ENCODE measurements around the gene EXOC5.
"Not testable (repeated sequence)": the region's sequence is repeated elsewhere in the genome, so short reads cannot be mapped to it uniquely, and the experiment has no call there.

Gene EXOC5

DNA sequence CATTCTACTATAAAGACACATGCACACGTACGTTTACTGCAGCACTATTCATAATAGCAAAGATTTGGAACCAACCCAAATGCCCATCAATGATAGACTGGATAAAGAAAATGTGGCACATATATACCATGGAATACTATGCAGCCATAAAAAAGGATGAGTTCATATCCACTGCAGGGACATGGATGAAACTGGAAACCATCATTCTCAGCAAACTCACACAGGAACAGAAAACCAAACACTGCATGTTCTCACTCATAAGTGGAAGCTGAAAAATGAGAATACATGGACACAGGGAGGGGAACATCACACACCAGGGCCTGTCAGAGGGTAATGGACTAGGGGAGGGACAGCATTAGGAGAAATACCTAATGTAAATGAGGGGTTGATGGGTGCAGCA is 10.5 kb downstream of the EXOC5 start:
- DNase-seq: not testable (repeated sequence)

DNA sequence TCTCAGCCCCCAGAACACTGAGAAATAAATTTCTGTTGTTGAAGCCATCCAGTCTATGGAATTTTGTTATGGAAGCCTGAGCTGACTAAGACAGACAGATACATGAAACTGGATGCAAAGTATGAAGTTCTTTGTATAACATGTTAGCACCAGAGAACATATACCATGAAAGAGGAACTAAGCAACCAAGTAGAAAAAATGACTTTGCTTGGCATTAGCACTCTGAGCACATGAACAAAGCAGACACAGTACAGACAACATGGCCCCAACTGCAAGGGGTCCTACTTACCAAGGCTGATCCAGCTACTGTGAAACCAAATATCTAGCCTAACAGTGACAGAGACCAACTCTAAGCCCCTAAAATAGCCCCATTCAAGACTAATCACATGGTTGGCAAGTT is 13.8 kb downstream of the EXOC5 start:
- DNase-seq: no peak

DNA sequence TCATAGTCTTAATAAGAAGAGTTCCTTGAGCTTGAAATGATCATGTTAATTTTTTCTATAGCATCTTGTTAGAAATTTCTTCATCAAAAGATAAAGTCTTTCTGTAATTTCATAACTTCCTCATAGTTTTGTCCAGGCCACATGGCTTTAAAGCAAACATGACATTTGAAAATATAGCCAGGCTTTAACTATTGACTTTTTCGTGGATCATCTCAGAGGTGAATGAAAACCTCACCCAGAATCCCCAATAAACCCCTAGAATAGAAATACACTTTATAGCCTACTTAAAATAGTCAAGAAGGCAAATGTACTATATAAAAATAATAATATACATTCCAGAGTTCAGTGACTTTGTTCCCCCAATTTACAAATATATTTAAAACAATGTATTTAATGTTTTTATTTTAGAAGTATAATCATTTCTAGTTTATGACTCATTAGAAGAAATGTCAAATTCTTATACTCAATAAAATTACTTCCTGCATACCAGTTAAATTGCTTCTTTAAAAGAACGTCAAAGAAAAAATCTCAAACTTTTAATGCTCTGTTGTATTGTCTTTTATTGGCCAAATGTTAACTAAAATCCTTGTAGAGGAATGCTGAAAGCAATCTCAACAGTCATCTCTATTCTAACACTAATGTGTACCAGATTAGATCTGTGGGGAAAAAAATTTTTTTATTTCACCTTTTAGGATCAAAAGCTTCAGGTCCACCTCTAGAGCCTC is 21.6 kb downstream of the EXOC5 start:
- no peak for DNase-seq

DNA sequence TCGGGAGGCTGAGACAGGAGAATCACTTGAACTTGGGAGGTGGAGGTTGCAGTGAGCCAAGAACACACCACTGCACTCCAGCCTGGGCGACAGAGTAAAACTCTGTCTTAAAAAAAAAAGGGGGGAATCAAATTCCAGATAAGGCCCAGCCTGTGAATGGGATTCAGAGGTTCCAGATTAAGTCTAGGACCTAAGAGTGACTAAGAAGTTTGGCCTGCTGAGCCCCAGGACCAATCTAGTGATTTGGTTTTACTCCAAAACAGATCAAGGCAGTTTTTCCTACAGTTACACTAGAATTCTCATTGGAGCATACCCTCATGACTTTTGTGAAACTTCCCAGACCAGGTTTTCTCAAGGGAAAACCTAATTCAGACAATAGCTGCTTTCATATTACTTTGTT is 22.8 kb downstream of the EXOC5 start:
- no peak for DNase-seq

DNA sequence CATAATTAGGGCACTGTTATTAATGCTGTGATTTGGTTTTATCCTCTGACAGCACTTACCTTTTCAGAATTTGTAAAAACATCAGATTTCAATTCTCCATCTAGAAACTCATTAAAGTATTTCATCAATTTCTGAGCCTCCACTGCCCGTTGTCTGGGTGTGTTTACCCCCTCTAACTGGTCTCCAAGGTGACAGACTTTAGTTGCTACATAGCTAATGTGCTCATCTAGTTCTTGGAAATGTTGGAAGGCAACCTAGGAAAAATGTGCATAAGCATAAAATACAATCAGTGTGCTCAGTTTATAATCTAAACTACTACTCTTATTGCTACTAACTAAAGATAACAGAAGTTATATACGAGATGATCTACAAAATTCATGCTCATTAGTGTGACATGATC is 24.6 kb downstream of the EXOC5 start:
- no peak for DNase-seq

DNA sequence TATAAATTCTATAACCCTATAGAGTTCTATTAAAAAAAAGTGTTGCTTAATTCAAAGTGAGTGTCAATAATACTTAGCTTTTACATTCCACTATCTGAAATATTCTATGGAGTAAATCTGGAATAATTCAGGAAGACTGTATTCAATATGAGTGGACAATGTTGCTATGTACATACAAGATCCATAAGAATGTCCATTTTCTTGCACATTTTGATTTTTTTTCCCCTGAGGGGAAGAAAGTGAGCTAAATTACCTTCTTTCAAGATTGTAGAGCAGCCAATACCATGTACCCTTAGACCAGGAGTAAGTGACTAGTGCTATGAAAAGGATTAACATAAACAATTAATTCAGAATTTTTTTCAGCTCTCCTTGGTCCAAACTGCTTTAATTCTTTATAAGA is 25.4 kb downstream of the EXOC5 start:
- DNase-seq: no peak

DNA sequence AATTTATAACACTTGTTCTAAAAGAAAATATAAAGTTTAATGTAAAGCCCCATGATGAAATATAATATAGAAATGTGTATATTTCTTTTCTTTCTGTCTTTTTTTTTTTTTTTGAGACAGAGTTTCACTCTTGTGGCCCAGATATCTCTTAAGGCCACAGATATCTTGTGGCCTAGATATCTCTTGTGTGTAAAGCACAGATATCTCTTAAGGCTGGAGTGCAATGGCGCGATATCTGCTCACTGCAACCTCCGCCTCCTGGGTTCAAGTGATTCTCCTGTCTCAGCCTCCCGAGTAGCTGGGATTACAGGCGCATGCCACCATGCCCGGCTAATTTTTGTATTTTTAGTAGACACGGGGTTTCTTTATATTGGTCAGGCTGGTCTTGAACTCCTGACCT is 28.6 kb downstream of the EXOC5 start:
- not testable (repeated sequence) for DNase-seq

DNA sequence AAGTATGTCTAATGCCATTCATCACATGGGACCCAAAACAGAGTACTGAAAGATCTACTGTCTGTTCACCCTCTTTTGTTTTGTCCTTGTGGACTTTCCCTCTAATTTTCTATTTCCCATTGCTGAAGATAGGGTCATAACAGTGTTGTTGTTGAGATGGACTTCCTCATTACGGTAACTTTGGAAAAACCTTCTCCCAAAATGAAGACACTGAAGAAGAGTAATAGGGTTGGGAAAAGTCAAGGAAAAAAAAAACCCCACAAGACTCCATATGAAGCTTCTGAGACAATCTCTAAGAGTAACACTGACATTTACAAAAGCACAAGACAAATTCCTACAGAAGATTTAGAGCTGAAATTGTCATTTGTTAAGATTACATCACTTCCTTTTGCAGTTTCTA is 36.7 kb downstream of the EXOC5 start:
- no peak for DNase-seq

DNA sequence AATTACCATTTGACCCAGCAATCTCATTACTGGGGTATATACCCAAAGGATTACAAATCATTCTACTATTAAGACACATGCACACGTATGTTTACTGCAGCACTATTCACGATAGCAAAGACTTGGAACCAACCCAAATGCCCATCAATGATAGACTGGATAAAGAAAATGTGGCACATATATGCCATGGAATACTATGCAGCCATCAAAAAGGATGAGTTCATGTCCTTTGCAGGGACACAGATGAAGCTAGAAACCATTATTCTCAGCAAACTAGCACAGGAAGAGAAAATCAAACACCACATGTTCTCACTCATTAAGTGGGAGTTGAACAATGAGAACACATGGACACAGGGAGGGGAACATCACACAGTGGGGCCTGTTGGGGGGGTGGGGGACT is 40.4 kb downstream of the EXOC5 start:
- DNase-seq: not testable (repeated sequence)

DNA sequence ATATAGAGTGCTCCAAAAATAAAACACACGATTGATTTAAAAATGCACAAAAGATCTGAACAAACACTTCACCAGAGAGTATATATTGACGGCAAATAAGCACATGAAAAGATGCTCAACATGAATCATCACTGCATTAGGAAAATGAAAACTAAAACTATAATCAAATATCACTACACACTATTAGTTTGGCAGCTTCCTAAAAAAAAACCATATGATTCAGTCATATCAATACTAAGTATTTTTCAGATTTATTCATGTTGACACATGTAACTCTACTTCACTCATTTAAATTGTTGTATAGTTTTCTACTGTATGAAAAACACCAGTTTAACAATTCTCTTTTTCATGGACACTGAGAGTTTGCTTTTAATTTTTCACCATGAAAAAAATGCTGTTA is 41.6 kb downstream of the EXOC5 start:
- DNase-seq: no peak

DNA sequence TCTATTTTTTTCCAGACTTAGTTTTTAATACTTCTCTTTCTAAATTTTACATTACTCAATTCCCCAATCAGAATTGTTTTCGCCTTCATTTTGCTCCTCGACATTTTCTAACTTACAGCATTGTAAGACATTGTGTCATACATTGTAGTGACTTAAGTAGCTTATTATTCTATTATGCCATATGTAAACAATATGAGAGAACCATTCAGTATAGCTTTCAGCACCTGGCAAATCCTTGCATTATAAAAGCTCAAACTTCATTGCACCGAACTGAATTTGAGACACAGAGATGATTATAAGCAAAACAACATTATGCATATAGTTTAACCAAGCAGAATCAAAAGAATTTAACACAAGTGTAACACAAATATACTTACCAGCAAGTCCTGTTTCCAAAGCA is 46.8 kb downstream of the EXOC5 start:
- no peak for DNase-seq

DNA sequence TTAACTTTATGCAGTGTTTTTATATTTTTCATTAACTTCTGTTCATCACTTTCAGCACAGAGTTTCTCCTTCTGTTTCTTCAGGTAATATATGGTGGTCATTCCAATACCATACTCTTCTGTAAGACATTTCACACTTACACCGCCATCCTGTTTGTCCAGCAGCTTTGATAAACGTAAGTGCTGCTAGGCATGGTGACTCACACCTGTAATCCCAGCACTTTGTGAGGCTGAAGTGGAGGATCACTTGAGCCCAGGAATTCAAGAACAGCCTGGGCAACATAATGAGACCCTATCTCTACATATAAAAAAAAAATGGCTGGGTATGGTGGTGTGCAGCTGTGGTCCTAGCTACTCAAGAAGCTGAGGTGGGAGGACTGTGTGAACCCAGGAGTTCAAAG is 55.8 kb downstream of the EXOC5 start:
- DNase-seq: no peak

DNA sequence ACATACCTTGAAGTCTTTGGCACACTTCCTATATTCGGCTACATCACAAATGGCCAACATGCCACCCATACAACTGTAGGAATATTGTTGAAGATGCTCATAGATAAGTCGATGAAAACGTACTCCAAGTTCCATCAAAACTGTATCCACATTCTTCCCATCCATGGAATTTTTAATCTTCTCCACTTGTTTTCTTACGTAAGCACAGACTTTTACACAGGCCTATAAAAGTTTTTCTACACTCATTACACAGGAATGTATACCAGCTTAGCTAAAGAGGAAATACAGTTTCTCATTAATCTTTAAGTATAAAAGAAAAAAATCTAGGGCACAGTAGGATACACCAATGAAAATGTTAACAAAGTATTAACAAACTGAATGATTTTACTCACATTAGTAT is 59.1 kb downstream of the EXOC5 start:
- no peak for DNase-seq

DNA sequence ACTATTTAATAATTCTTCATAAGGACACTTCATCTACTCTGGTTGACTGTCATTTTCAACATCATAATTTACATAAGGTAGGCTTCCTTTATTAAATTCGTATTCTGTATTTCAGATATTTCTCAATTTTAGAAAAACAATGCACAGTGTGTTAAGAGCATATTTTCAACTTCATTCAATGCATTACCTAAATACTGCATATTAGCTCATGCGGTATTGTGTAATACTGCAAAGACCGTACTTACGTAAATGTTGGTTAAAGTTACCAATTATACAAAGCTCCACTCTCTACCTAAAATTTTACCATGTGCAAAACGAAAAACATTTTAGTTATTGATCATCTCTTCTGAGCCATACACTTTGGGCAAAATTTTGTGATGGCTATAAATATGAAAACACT is 62.8 kb downstream of the EXOC5 start:
- no peak for DNase-seq

DNA sequence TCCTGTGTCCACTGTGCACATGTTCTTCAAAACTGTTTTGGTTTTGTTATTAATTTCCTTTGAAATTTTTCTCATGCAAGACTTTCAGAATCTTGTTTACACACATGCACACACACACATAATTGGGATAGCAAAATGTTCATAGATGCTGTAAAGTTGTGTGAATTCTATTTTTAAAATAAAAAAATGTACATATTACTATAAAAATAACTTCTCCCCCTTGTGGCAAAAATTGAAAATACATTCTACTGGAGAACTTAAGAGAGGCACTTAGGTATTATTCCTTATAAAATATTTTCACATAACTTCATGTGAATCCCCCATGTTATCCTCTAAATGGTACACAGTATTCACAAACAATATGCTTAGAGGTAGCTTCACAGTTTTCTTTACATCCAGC is 66.0 kb downstream of the EXOC5 start:
- not testable (repeated sequence) for DNase-seq

DNA sequence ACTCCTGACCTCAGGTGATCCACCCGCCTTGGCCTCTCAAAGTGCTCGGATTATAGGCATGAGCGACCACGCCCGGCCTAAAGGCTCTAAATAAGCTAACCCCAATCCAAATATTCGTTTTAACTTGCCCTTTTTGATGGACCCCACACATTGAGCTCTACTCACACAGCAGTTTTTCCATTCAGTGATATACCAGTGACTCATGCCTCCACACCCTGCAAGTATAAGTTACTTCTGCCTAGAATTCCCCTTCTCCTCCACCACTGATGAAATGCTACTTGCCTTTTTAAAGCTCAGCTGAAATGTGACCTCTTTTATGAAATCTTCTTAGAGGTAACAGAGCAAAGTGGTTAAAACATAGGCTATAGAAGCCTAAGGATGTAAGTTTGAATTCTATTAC is 68.8 kb downstream of the EXOC5 start:
- no peak for DNase-seq

DNA sequence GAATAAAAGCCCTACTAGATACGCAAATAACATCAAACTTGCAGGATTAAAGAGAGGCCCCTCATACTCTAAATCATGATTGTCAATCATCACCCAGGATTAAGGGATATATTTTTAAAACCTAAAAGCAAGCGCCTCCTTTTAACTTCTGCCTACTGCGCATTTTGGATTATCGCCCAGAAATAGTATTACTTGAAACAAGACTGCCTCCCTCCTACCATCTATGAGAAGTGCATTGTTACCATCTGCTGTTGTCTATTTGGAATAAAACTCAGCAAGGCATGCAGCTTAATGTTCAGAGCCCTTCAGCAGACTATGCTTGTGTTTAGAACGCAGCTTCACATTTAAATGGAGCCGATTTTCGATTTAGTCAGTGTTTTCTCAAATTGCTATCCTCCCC is 79.6 kb downstream of the EXOC5 start:
- DNase-seq: peak; percentile 50

DNA sequence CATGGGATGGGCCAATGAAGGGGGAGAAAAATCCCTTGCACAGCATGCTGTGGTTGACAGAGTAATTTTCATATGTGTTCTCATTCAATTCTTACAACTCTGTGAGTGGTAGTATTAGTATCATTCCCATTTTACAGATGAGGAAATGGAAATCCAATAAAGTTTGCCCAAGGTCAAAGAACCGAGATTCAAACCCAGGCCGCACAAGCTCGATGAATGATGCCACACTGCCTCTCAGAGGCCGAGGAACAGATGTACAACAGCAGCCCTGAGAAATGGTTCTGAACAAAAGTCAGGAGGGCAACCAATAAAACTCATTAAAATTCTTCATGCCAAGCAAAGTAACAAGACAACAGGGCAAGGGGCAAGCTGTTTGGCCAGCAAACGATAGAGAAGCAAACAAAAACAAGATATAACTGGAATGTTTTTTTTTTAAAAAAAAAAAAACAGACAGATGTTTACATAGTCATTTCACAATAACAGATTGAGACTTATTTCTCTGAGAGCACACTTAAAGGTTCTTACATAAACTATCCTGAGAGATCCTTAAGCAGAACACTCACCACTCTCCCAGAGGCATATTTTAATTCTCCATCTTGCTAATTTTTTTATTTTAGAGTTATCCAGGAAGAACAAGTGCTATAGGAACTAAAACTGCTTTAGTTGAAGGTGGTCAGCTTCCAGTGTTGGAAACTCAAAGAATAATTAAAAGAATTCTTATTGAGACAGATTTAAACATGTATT is 85.8 kb downstream of the EXOC5 start:
- DNase-seq: peak; percentile 17

DNA sequence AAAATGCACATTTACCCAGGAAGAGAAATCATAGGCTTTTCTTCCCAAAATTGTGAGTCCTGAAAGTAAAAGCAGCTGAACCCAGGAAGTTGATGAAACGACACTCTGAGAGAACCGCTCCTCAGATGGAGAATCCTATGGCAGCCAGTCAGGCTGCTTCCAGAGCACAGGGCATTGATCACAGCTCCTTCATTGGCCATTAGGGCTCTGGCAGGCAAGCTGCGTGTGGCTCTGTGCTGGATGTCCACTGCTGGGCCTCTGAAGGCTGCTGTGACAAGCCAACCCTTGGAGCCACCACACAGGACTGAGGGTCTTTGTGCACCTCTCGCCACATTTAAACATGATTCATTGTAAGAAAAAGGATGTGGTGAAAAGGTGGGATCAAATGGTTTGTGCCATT is 89.4 kb downstream of the EXOC5 start:
- DNase-seq: no peak

DNA sequence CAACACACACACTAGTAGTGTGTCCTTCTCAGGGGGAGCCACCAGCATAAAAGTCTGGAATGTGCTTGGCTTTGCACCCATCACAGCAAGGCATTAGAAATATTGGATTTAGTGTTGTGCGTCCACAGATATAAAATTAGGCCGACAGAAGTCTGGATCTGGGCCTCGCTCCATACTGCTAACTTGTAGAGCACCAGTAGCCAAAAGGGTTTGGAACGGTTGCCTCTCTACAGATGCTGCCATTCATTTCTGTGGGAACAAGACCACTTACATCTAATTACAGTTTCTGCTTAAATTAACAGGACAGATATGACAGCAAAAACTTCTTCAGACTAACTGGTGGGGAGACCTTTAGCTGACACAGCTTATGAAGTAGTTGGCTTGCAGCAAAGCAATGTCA is 94.2 kb downstream of the EXOC5 start:
- no peak for DNase-seq

DNA sequence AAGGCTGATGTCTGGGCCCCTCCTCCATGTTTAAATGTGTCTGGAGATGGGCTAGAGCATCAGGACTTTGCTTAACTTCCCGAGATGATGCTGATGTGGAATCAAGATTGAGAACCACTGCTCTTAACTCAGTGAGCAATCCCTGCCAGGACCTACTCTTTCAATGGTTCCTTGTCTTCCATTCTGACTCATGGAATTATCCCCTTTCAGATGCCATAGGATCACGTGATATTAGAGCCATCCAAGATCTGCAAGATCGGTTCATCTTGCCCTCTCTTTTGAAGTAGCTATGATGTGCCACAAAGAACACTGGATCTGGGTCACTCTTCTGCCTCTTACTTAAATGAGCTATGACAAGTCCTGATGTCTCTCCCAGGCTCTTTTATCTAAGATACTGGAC is 96.8 kb downstream of the EXOC5 start:
- no peak for DNase-seq

DNA sequence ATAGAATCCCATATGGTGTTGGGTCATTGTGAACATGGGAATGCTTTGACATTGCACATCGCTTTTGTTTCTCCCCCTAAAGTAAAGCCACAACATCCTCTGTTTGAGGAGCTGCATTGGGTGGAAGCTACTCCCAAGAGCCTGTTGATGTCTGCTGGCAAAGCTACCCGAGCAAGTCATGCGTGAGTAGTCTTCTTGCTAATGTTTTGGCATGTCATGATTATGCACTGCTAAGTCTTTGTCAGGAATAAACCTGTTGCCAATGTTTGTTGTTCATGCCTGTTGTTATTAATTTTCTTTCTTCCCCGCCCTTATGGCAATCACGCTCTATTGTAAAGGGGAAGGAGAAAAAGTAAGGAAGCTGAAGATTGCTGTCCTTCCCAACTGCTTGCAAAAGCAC is 97.3 kb downstream of the EXOC5 start:
- DNase-seq: no peak

DNA sequence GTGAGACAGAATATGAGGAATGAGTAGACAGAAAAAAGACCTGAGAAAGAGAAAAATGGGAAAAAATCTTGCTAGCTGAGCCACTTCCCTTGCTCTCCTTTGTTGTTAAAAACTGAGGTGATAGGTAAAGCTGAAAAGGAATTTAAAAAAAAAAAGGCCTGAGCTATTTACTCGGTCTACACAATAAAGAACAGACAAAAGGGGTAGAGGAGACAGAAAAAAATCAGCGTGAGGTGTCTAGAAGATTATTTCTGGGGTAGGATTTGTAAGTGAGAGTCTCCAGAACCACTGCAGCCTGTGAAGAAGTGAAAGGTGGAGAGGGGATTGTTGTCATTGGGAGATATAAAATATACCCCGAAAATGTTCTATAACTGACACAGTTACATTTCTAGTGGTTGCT is 98.8 kb downstream of the EXOC5 start:
- no peak for DNase-seq

DNA sequence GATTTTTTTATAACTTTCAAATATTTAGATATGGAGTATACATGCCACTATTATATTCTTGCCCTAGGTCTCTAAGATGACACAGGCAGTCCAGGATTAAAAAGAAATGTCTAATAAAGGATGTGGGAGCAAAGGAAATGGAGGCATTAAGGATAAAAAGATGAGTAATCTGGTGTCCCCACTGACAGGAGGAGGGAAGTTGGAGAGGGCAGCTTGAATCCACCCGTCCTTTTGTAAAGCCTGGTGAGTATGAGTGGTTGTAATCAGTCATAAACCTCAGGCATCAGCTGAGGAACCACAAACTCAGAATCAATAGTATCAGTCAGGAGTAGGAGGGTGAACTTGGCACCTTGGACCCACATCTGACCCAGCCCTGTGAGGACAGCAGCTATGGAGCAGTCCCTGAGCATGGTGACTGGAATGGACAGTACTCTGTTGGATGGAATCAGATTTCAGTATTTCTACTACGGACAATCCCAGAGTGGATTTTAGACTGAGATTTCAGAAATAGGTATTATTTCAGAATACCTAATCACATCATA is 100.5 kb downstream of the EXOC5 start:
- DNase-seq: no peak

Data from NCI-H748 treated with DMSO at 0.1 percent for 48 hours (cell line).